Measurements from ENCODE around the gene PPIL1.
A peak's percentile ranks its signal among the peaks of the same experiment; 100 is the strongest.

The PPIL1 gene

DNA sequence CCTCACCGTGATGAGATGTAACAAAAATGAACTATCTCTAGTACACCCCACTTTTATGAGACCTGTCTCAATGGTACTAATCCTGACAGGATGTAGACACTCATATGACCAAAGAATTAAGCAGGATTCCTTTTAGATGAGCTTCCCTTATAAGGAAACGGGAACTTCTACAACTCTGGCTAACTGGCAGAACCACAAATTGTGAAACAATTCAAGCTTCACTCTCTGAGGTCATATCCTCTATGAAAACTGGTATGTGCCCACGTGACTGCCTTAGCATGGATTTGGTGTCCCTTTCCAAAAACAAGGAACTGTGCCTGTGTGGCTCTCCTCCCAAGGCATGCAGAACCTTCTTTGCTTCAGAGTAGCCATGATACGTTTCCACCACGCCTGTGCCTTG lies 21.3 kb downstream of the PPIL1 start:
- peak; percentile 85 to 97 (median 90) for DNase-seq

DNA sequence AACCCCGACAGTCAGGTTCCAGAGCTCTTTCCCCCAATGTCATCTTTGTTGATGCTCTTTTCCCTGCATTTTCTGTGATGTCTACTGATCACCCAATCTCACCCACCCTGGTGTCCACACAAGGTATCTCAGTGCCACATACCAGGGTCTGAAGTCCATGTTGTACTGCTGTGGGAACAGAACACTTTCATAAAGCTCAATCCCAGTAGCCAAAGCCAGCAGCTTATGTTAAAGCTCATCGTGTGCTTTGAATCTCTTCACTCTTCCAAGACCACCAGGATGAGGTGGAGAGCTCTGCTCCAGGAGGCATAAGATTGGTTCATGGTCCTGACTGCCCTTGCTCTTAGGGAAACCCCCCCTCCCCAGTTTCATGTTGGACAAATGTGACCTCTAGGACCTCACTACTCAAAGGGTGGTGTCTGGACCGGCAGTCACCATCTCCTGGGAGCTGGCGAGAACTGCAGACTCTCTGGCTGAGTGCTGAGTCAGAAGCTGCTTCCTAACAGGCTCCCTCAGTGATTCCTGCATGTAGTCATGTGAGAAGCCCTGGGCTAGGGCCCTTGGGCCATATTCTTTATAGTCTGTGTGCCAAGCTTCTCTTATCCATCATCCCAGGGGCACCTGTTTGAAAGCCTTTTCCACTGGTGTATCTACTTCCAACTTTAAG lies 22.0 kb downstream of the PPIL1 start:
- DNase-seq = peak in 3 of 4 experiments; percentile 32 to 42 (median 34)

DNA sequence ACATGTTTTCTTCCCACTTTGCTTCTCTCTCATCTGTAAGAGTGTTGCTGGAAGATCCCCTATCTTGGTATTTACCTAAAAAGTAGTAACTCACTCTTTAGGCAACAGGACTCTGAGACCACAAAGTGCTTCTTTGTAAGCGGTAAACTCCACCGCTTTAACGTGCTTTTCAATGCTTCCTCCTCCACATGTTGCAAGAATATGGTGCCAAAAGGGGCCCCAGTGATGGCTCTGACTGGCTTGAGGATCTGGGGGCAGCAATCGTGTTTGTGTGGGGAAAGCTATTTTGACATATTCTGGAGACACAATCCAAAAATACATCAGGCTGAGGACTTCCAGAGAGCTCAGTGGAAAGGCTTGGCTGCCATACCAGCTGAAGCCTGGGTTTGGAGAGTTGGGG lies 23.0 kb downstream of the PPIL1 start:
- DNase-seq = no peak

DNA sequence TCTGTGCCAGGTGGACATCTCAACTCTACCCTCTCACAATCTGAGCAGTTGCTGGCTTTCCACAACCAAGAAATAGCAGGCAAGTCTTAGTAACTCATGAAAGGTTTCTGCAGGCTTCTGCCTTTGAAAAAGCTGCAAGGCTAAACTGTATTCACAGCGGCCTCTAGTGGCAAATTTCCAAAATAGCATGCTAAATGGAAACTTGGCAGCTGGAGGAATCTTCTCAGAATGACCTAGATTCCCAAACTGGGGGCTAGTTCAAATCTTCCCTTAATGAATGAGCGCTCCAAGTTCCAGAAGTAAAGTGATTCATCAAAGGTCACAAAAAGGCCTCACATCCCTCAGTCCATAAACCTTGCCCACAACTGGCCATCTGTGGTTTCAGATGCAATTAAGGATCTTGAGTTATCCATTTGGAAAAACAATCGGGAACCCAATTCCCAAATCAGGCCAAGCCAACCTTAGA lies 23.4 kb downstream of the PPIL1 start:
- peak; percentile 75 to 87 (median 78) for DNase-seq

DNA sequence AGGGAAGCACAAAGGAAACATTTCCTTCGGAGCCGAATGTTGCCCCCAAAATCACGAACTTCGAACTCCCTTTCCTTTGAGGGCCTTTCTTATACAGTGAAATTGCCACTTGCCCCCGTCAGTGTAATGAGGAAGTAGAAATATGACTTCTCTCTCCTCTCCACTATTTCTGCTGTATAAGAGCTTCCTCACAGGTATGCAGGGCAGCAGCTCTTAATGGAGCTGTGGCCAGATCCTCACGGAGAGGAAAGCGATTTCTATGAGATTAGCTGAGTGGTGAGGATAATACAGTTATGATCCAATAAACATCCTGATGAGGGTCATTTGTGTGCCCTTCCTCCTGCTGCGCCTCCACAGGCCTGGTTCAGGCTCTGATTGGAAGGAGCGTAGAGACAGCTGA lies 24.6 kb downstream of the PPIL1 start:
- peak in 1 of 4 experiments; percentile 24 for DNase-seq

DNA sequence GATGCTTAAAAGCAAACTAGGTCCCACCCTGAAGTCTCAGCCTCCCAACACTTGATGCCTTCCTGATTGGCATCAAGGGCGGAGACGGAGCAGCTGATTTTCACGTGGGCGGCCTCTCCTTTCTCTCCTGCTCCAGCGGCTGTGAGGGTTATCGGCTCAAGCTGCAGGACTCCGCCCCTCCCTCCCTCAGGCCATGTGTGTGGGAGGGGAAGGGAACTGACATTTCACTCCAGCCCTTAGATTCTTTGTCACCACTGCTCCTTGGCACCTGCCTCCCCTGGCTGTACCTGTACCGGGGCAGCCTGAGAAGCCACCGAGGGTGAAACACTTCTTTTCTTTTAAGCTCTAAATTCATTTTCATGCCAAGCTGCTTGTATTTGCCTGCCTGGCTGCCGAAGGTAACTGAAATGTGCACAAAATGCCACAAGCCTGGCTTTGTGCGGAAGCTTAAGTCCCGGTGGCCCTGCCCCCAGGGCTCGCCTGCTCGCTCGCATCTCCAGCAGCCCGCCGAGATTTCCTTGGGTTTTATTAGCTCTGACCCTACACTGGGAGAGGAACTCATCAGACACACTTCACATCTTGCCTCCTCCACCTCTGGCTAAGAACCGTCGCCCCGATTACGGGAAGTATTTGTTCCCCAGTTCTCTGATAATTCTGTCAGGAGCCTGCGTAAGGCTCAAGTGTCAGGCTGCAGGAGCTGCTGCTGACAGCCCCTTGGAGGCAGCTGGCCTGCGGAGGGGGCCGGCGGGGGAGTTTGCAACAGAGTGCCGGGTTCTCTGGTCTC lies 25.8 kb downstream of the PPIL1 start:
- peak; percentile 66 to 86 (median 81) for DNase-seq

DNA sequence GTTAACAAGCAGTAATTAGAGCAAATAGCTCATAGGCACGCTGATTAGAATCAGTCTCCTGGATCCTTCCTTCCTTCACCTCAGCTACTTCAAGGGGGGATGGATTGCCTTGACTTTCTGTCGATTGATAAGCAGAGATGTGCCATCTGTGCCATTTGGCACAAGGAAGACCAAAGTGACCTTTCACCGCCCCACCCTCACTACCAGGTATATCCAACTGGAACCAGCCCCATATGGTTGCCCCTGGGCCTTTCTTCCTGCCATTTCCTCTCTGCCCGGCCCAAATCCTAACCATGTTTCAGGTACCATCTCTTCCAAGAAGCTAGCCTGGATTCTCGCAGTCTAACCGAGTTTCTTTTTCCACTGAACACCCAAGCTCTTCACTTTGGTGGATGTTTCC lies 26.6 kb downstream of the PPIL1 start:
- no peak for DNase-seq

- no peak for DNase-seq
Observed at GRCh38 chr6:36847152-36847551, 27.5 kb downstream of the PPIL1 start.

- no peak for DNase-seq
Observed at GRCh38 chr6:36845233-36845632, 29.4 kb downstream of the PPIL1 start.

DNA sequence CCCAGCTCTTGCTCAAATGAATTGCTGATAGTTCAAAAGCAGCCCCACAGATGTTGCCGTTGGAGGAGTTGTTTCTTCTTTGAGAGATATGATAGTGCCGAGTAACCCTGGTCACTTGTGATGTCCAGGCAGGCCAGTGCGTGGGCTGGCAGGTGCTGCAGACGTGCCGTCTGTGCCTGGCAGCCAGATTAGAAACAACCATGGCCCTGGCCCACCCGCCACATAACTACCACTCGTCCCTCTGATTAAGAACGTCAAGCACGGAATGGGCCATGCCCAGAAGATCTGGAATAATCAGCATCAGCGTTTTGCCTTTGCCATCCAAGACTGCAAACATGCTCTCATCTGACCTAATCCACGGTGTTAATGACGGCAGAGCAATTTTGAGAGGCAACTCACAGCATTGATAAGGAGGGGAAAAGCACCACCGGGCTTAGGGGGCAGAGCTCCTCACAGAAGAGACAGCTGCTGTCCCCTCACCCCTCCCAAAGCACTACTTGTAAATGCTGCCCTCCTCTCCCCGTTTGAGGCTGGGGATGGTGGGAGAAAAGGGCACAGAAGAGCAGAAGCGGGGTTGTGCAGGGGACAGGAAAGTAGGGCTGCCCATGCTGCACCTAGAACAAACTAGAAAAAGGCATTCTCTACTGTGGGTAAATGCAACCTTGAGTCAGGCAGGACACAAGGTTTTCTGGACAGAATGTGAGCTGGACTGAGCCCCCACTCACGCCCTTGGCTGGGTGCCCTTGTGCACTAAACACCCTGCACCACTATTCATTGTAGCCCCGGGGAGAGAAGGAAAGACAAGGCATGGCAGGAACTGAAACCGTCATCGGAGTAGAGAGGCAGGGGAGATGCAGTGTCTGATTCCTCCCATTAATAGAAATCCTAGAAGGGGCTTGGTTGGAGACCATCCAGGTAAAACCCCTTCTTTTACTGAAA lies 30.1 kb downstream of the PPIL1 start:
- no peak for DNase-seq

DNA sequence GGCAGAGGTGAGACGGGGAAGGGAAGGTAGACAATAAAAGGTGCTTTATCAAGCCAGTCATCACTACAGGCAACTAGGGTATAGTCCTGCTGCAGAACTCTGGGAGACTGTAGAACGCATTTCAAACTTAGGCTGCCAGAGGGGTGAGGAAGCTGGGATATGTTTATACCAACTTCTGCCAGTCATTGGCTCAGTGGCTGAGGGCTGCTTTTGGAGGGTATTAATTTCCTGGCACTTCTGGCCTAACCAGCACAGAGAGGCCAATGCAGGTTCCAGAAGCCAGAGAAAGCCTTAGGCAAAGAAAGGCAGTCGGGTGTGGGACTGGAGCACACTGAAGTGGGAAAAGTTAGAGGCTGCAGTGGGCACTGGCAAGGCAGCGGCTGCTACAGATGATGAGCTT lies 31.4 kb downstream of the PPIL1 start:
- DNase-seq = no peak

DNA sequence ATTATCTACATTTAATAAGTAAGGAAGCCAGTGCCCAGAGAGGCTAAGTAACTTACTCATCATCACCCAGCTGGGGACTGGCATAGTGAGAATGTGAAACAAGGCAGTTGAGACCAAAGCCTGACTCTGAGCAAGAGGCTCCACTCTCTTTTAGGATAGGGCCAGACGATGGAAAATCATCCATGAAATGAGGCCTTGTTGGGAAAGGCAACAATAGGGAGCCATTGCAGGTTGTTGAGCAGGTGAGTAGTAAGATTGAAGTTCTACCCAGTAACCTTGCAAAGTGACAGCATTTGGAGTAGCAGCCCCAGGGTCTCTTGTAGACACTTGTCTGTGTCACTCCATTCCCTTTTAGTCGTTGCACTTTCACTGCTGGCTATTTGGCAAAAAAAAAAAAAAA lies 32.8 kb downstream of the PPIL1 start:
- no peak for DNase-seq

GRCh38 chr6:36840432-36841403 lies 33.9 kb downstream of the PPIL1 start:
- DNase-seq = peak in 1 of 4 experiments; percentile 40

GRCh38 chr6:36839749-36840431 lies 34.7 kb downstream of the PPIL1 start:
- peak in 3 of 4 experiments; percentile 25 to 67 (median 53) for DNase-seq

- DNase-seq = no peak
Observed at GRCh38 chr6:36838896-36839748, 35.5 kb downstream of the PPIL1 start, which contains the start of gene CPNE5. TSS of gene CPNE5 (minus strand) at chr6:36839444. CDS start at chr6:36839377, 67 bp downstream.

DNA sequence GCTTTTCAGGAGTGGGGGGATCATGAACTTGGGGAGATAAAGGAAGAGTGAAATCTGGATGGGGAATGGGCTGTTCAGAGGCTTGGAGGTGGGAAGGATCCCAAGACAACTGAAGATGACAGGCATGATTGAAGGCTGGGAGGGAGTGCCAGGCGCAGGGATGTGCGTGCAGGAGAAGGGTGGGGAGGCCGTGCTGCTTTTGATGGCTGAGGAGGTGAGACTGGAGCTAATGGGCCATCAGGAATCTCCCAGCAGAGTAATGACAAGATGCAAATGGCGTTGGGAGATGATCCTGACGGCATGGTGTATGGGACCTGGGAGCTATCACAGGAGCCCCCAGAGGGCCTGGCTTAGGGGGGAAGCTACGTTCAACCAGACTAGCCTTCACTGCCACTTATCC lies 36.9 kb downstream of the PPIL1 start:
- no peak for DNase-seq

GRCh38 chr6:36837022-36837339 lies 37.6 kb downstream of the PPIL1 start:
- no peak for DNase-seq

- no peak for DNase-seq
Observed at GRCh38 chr6:36836111-36837021, 38.2 kb downstream of the PPIL1 start.
